DOHH2 (cell line): ENCODE data around the gene TTC34.

Experiments
- H3F3A ChIP-seq: fragments of 200-600 bp; sonication (generic), shearing (Covaris generic); 2 replicates; pipeline ENCODE4 v1.6.0; 2016; ENCODE audit warnings: antibody characterized with exemption, mild to moderate bottlenecking; ENCODE audit not compliant: control insufficient read depth, insufficient read depth
- H3K27ac ChIP-seq: fragments of 200-600 bp; sonication (generic); 2 replicates; pipeline ENCODE4 v1.5.1; 2014; ENCODE audit warnings: low read depth, mild to moderate bottlenecking, low read length, moderate library complexity
- H3K27me3 ChIP-seq: fragments of 200-600 bp; sonication (generic); 2 replicates; pipeline ENCODE4 v1.6.1; 2014; ENCODE audit warnings: mild to moderate bottlenecking, low read length, mixed read lengths; ENCODE audit not compliant: control insufficient read depth
- H3K36me3 ChIP-seq: fragments of 200-600 bp; sonication (generic); 2 replicates; pipeline ENCODE4 v1.6.1; 2014; ENCODE audit warnings: mild to moderate bottlenecking, low read length, moderate library complexity, mixed read lengths; ENCODE audit not compliant: control insufficient read depth
- H3K4me1 ChIP-seq: fragments of 200-600 bp; sonication (generic); 2 replicates; pipeline ENCODE4 v1.6.1; 2014; ENCODE audit warnings: mild to moderate bottlenecking, low read length, mixed read lengths; ENCODE audit not compliant: control insufficient read depth
- H3K4me2 ChIP-seq: fragments of 200-600 bp; sonication (generic); 2 replicates; pipeline ENCODE4 v1.6.0; 2014; ENCODE audit warnings: mild to moderate bottlenecking, low read length, moderate library complexity
- H3K4me3 ChIP-seq: fragments of 200-600 bp; sonication (generic); 2 replicates; pipeline ENCODE4 v1.5.1; 2014; ENCODE audit warnings: mild to moderate bottlenecking, low read length, mixed read lengths
- H3K79me2 ChIP-seq: fragments of 200-600 bp; sonication (generic); 2 replicates; pipeline ENCODE4 v1.6.1; 2014; ENCODE audit warnings: mild to moderate bottlenecking, low read length, mixed read lengths; ENCODE audit not compliant: control insufficient read depth
- H3K9me2 ChIP-seq: fragments of 200-600 bp; sonication (generic); replicated peaks from 2 replicates; pipeline ENCODE4 v1.6.1; 2014; ENCODE audit warnings: mild to moderate bottlenecking, low read length, mixed read lengths; ENCODE audit not compliant: control insufficient read depth
- H3K9me3 ChIP-seq: fragments of 200-600 bp; sonication (generic); 2 replicates; pipeline ENCODE4 v1.6.1; 2014; ENCODE audit warnings: antibody characterized with exemption, low read length, mixed read lengths; ENCODE audit not compliant: control insufficient read depth, insufficient read depth
- H4K20me1 ChIP-seq: fragments of 200-600 bp; sonication (generic); 2 replicates; pipeline ENCODE4 v1.6.0; 2014; ENCODE audit warnings: low read depth, mild to moderate bottlenecking, antibody characterized with exemption, low read length, moderate library complexity; ENCODE audit not compliant: control insufficient read depth, insufficient read depth
- CTCF ChIP-seq: fragments of 200-600 bp; sonication (generic); IDR thresholded peaks from one replicate; pipeline ENCODE4 v1.5.1; 2014; ENCODE audit warnings: antibody characterized with exemption, mild to moderate bottlenecking, low read depth, low read length; ENCODE audit not compliant: poor library complexity, severe bottlenecking
- EZH2phosphoT487 ChIP-seq: fragments of 200-600 bp; sonication (generic); IDR thresholded peaks from 2 replicates; pipeline ENCODE4 v1.6.1; 2017; ENCODE audit warnings: borderline replicate concordance, mild to moderate bottlenecking, antibody characterized with exemption, low read length, moderate library complexity, mixed read lengths

The TTC34 gene

DNA sequence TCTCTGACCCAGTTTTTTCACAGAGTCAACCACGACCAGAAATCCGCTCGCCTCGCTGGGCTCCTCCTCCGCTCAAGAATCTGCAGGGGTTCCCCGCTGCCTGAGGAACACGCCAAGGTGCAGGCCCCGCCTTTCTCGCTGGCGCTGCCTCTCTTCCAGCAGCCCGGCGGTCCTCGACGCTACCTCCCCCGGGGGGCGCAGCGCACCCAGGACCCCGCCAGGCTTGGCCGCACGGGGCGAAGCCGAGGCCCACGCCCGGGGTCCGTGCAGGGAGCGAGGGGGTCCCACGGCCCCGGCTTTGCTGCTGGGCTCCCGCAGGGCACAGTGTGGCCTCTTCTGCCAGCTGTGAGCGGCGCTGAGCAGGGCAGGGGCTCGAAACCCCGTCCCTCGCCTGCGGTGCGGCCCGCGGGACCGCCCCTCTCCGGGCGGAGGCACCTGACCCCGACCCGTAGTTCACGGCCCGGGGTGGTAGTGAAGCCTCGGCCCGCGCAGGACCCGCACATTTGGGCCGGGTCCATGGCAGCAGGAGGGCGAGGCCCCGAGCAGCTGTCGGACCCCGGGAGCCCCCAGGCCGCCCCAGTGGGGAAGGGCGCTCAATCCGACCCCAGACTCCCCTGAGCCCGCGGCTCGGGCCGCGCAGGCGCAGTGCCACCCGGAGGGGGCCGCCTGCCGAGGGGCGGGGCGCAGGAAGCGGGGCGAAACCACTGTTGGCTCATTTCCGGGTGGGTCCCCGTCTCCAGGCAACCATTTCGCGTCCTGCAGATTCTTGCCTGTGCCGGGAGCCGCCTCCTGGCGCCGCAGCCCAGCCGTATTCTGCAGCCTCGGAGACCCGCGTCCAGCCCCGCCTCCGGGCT is 158.7 kb downstream of the TTC34 start:
- Histone ChIP-seq H3F3A (no peaks in the 10 kb centered on the region), H3K4me3 (peak overlapping the region; percentile 95), H3K9me2 (no peaks in the 10 kb centered on the region), H3K27ac (peak overlapping the region; percentile 30), H3K4me1 (peaks cover 11% of the 10 kb centered on the region), H4K20me1 (no peaks in the 10 kb centered on the region), H3K36me3 (no peaks in the 10 kb centered on the region), H3K4me2 (peak overlapping the region; percentile 92), H3K79me2 (peaks cover 3% of the 10 kb centered on the region; the same call in 1 of the 2 replicates), H3K27me3 (no peaks in the 10 kb centered on the region), H3K9me3 (0 out of 2 replicates have a peak, but pooled peaks cover 3% of the 10 kb centered on the region)
- TF ChIP-seq CTCF (no peak), EZH2phosphoT487 (no peak)

GRCh38 chr1:2642131-2642559 is 159.3 kb downstream of the TTC34 start:
- TF ChIP-seq EZH2phosphoT487 (no peak), CTCF (no peak)
- peaks cover 6% of the 10 kb centered on the region for H3K9me3 ChIP-seq
- no peak overlapping the region for H3K27ac ChIP-seq
- H3K27me3 ChIP-seq, result no peaks in the 10 kb centered on the region
- H3F3A ChIP-seq, result no peaks in the 10 kb centered on the region
- H3K4me3 ChIP-seq, result peak overlapping the region; percentile 95
- H4K20me1 ChIP-seq, result no peaks in the 10 kb centered on the region
- no peaks in the 10 kb centered on the region for H3K36me3 ChIP-seq
- peaks cover 11% of the 10 kb centered on the region for H3K4me1 ChIP-seq
- peaks cover 3% of the 10 kb centered on the region; the same call in 1 of the 2 replicates for H3K79me2 ChIP-seq
- peak overlapping the region; percentile 92 for H3K4me2 ChIP-seq
- no peaks in the 10 kb centered on the region for H3K9me2 ChIP-seq

GRCh38 chr1:2641381-2642130 is 159.9 kb downstream of the TTC34 start:
- H4K20me1 ChIP-seq, result no peaks in the 10 kb centered on the region
- H3F3A ChIP-seq, result no peaks in the 10 kb centered on the region
- H3K27me3 ChIP-seq, result no peaks in the 10 kb centered on the region
- H3K79me2 ChIP-seq, result peaks cover 3% of the 10 kb centered on the region; the same call in 1 of the 2 replicates
- H3K9me2 ChIP-seq, result no peaks in the 10 kb centered on the region
- H3K4me1 ChIP-seq, result peaks cover 11% of the 10 kb centered on the region
- TF ChIP-seq EZH2phosphoT487 (no peak), CTCF (no peak)
- H3K36me3 ChIP-seq, result no peaks in the 10 kb centered on the region
- H3K9me3 ChIP-seq, result peaks cover 9% of the 10 kb centered on the region
- H3K27ac ChIP-seq, result no peak overlapping the region
- peak overlapping the region; percentile 95 for H3K4me3 ChIP-seq
- H3K4me2 ChIP-seq, result peak overlapping the region; percentile 92
